ENCODE data around the gene DYRK1A.
"Not testable (repeated sequence)": the region's sequence is repeated elsewhere in the genome, so short reads cannot be mapped to it uniquely, and the experiment has no call there.

Gene DYRK1A

GRCh38 chr21:37530901-37531351 is 164.4 kb downstream of the DYRK1A start:
- no peak for DNase-seq

DNA sequence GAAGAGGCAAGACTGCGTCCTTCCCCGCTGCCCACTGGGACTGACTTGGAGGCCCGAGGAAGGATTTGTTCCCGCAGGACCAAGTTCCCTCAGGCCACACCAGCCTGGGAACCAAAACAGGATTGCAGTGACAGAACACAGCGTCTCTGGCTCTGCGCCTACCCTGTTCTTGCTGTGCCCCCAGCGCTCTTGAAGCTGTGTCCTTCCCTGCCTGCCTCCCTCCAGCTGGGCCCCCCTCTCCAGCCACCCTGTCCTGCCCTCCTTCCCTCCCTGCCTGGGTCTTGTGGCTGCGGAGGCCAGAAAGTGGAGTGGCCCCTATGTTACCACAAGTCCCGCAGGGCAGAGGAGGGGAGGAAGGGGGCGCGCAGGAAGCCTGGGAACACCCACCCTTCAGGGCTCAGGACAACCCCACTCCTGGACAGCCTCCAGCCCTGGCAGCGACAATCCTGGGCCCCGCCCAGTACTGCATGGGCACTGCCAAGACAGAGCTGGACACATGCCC is 164.9 kb downstream of the DYRK1A start:
- DNase-seq, result no peak

DNA sequence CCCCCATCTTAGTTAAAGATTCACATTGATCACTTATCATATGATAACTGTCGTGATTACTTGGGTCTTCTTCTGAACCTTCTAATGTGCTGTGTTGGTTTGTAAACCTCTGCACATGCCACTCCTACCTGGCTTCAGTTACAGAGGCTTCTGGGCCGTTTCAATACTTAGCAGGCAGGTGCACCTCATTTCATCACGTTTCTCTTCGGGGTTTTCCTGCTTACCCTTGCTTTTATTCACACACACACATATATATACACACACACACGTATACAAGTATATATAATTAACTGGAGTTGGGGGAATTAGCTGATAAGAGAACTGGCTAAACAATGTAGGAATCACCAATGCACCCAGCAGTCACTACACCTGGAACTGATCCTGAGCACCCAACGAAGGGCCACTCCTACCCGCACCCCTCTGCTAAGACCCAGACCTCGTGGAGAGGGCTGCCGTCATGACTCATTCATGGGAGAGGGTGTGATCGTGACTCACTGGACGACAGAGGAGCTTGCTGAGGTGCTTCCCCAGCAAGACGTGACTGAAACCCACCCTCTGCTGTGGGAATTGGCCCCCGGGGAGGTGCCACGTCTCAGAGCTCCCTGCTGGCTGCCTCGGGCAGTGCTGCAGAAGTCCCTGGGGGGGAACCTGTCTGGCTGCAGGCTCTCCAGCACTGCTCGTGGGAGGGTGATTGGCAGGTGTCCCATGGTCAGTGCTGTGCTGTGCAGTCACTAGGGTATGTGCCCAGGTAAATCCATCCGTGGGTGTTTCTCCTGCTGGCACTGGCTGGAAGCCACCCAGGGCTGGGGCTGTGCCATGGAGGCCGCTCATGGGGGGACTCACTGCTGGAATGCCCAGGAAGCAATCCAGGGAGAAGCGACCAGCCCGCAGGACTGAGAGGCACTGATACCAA is 166.6 kb downstream of the DYRK1A start:
- DNase-seq, result peak; percentile 64

DNA sequence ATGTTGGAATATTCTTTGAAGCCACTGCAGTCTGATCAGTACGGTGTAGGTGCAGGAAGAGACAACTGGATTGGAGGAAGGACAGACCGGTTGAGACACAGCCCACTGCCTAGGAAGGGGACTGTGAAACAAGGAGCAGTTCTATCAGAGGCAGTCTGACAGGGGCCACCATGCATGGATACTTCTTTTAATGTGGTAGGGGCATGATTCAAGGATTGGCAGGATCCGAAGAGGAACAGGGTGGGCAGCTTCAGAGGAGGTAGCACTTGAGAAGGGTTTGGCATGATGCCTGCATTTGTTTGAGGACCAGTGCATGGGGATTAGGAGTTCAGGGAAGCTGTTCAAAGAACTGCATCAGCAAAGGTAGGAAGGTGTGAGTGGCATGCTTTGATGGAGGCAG is 167.9 kb downstream of the DYRK1A start:
- DNase-seq, result no peak

- no peak for DNase-seq
Observed at GRCh38 chr21:37535130-37535529, 168.6 kb downstream of the DYRK1A start.

GRCh38 chr21:37535672-37536071 is 169.1 kb downstream of the DYRK1A start:
- DNase-seq, result no peak

GRCh38 chr21:37536616-37537278 is 170.2 kb downstream of the DYRK1A start:
- no peak for DNase-seq

GRCh38 chr21:37537391-37537996 is 170.9 kb downstream of the DYRK1A start:
- no peak for DNase-seq

DNA sequence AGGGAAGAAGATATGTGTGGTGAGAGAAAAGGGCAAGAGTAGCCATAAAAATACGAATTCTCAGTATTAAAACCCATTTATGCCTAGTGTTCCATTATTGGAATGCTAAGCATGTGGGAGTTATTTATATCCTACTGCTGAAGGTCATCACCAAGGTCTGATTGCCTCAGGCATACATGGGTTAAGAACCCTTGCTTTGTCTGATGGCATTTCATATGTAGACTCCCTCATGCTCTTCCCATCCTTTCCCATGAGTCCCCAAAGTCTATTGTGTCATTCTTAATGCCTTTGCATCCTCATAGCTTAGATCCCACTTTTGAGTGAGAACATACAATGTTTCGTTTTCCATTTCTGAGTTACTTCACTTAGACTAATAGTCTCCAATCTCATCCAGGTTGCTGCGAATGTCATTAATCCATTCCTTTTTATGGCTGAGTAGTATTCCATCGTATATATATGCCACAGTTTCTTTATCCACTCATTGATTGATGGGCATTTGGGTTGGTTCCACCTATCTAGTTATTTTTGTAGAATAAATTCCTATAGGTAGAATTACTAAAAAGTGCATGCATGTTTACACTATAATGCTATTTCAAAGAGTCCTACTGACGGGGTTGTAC is 172.5 kb downstream of the DYRK1A start:
- DNase-seq, result no peak

GRCh38 chr21:37541128-37541527 is 174.6 kb downstream of the DYRK1A start:
- DNase-seq, result not testable (repeated sequence)

- DNase-seq, result no peak
Observed at GRCh38 chr21:37542512-37542911, 175.9 kb downstream of the DYRK1A start.

DNA sequence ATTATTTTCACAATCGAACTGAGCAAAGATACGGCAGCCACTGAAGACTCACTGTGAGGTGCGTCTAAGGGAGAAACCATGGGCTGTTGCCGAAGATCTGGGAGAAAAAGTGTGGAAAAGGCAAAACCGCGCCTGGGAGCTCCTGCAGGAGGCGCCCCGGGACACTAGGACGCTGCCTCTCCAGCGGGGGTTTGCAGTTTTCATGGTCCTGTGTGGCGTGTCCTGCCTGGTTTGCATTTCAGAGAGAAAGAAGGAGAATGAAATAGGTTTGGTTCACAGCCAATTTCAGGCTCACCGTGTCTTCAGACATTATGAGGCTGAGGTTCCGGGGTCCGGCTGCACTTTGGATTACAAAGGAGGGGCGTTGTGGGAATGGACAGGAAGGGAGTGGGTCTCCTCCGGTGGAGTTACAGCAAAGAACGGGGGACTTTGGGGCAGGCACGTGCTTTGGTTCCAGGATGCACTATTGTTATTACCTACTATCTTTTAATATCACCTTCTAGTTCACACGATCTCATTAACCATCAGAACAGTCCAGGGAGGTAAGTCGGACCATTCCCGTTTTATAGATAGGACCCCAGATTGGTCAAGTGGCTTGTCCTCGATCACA is 179.8 kb downstream of the DYRK1A start:
- no peak for DNase-seq

DNA sequence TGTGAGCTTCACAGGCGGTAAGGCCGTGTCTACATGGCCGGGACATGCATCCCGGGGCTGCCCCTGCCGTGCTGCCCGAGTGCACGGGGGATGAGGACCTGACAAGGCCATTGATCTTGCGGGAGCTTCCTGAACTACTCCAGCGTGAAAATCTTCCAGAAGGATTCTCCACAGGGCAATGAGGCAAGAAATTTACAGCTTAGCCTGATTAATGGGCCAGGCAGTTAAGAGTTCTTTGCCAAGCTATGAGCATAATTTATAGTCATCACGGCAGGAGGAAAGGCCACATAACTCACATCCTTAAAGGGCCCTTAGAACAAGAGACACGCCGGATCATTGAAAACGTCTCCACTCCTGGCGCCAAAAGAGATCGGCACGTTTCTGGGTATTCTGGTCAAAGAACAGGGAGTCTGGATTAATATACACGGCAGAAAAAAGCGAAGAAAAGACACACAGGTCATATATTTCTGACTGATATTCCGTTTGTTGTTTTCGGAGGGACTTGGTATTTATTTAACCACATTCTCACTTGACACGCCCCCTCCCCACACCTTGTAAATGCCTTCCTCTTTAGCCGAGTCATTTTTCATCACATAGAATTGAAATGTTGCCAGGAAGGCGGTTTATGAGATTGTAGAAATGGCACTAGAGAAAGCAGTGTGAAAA is 180.5 kb downstream of the DYRK1A start:
- DNase-seq, result no peak

- no peak for DNase-seq
Observed at GRCh38 chr21:37547615-37548200, 181.1 kb downstream of the DYRK1A start.

- no peak for DNase-seq
Observed at GRCh38 chr21:37548521-37548981, 182.0 kb downstream of the DYRK1A start.

DNA sequence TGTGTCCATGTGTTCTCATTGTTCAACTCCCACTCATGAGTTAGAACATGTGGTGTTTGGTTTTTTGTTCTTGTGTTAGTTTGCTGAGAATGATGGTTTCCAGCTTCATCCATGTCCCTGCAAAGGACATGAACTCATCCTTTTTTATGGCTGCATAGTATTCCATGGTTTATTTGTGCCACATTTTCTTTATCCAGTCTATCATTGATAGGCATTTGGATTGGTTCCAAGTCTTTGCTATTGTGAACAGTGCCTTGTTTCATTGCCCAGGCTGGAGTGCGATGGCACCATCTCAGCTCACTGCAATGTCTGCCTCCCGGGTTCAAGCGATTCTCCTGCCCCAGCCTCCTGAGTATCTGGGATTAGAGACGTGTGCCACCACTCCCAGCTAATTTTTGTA is 183.2 kb downstream of the DYRK1A start:
- not testable (repeated sequence) for DNase-seq

DNA sequence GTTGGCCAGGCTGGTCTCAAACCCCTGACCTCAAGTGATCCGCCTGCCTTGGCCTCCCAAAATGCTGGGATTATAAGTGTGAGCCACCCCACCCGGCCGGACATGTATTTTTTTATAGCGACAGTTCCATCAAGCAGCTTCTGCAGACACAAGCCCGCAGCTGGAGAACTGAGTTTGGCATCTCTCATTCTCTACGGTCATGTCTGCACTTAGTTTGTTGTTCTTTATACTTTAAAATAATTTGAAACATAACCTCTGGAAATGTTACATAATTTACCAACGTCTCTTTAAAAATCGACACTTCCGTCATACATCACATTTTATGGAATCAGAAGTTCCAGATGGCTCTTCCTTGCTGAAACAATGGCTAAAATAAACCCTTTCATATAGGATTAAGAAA is 183.6 kb downstream of the DYRK1A start:
- no peak for DNase-seq

DNA sequence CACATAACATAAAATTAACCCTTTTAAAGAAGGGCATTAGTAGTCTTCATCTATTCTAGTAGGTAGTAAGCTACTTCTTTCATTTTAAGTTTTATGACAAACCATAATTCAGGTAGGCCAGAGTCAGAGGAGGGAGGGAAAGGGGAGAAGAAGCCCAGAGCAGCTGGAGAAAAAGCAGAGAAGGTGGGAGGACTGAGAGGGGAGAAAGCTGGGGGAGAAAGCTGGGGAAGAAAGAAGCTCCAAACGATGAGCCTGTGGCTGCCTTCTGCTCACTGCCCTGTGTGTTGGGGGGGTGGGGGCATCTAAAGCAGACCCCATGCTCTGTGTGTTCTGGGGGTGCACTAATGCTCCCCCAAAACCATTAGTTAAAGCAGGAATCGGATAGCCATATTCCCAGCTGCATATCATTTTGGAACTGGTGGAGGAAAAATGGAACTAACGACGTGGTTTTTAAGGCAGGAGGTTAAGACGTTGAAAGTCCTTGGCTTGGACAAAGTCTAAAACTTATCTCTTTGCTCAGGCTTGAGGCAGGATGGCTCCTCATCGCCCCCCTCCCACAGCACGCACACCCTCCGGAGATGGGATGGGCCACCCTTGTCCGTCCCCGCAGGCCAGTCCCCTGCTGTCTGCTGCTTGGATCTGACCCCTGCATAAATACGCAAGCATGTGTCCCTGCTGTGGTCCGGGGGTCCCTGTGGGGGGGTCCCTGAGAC is 184.2 kb downstream of the DYRK1A start:
- DNase-seq, result no peak

DNA sequence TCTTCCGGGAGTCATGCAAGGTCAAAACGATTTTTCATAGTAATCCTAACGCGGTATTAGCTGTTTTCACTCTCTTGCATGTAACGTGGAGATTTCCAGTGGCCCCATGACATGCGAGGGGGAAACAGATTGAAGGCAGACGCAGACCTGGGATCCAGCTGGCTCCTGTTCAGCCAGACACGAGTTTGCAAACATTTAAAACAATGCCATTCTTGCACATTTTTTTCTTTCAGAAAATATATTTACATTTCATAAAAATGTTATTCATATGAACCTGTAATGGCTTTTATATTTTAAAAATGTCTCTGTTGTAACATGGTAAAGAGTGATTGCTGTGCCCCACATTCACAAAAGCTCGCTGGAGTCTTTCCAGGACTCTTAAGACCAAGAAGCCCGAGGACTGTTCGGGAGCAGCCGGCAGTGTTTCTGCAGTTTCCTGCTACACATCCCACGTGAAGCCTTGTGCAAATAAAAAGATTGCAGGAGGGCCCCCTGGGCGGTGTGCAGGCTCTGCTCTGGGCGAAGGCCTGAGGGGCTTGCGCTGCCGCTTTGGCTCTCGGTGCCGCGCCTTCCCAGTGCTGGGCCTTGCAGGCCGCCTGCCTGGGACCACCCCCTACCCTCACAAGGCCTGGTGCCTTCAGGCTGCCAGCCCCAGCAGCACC is 184.9 kb downstream of the DYRK1A start:
- no peak for DNase-seq

- DNase-seq, result no peak
Observed at GRCh38 chr21:37551993-37552355, 185.4 kb downstream of the DYRK1A start.

All from activated CD8-positive, alpha-beta memory T cell treated with anti-CD3 and anti-CD28 coated beads, Interleukin-2, amount 50 U/mL, for 48 hours (primary cell).